Breast epithelium (tissue), 4 donors: ENCODE measurements around the gene PALLD. TPM values are rescaled to one million over a fixed set of nuclear protein-coding genes. Genes with fewer than 3 reads are reported as not detected.

Experiments used
- DNase-seq, 2 donors: peaks; one replicate each; pipeline ENCODE4 v3.0.0-alpha.2; 2019; ENCODE audit warnings: low spot score in 2 of 2
- H3K27ac ChIP-seq, 2 donors: fragments of 200-600 bp; sonication (generic) in 1 of 2; one replicate each; pipeline ENCODE4 v1.5.1; 2016 to 2019; ENCODE audit warnings: mild to moderate bottlenecking in 1 of 2
- H3K27me3 ChIP-seq, 2 donors: fragments of 200-600 bp; sonication (generic) in 1 of 2; one replicate each; pipeline versions ENCODE4 v1.5.1 to v1.6.0; 2017 to 2019; ENCODE audit warnings: control low read depth in 1 of 2, mild to moderate bottlenecking in 1 of 2
- H3K36me3 ChIP-seq: fragments of 200-600 bp; one replicate; pipeline ENCODE4 v1.5.1; 2019
- H3K4me1 ChIP-seq, 2 donors: fragments of 200-600 bp; sonication (generic); one replicate each; pipeline ENCODE4 v1.5.1; 2016 to 2019; ENCODE audit warnings: control low read depth in 1 of 2
- H3K4me3 ChIP-seq, 3 donors: fragments of 200-600 bp; sonication (generic); 1 replicate in 2 of 3; 2 replicates in 1 of 3; pipeline ENCODE4 v1.5.1; 2016 to 2019; ENCODE audit warnings: mild to moderate bottlenecking in 3 of 3, moderate library complexity in 2 of 3
- H3K9me3 ChIP-seq, 2 donors: fragments of 200-600 bp; sonication (generic) in 1 of 2; one replicate each; pipeline ENCODE4 v1.5.1; 2016 to 2019; ENCODE audit warnings: control low read depth in 1 of 2
- POLR2A ChIP-seq: fragments of 450-650 bp; IDR thresholded peaks from one replicate; pipeline ENCODE4 v1.6.1; 2016; ENCODE audit warnings: antibody characterized with exemption, mild to moderate bottlenecking, moderate library complexity
- POLR2AphosphoS5 ChIP-seq, 3 donors: sonication (generic); formaldehyde crosslinking; IDR thresholded peaks; one replicate each; pipeline ENCODE4 v1.6.1; 2017; ENCODE audit warnings: antibody characterized with exemption in 3 of 3
- intact Hi-C: fragments of 100-400 bp; cut with DNase I; formaldehyde crosslinking; loops from one replicate; pipeline ENCODE4 v1.15.1; 2023; ENCODE audit warnings: low total_unique reads
- total RNA-seq, 3 donors: library from RNA; depleted of rRNA; stranded (reverse); fragments of >200 nt; gene quantifications; one replicate each; pipeline ENCODE4 v1.1.0, GENCODE V29; 2016
- TF ChIP-seq, protein P1 (sequence below), 3 donors: fragments of 450-650 bp; IDR thresholded peaks; one replicate each; pipeline ENCODE4 v1.5.1; 2016 to 2017; ENCODE audit warnings: antibody characterized with exemption in 3 of 3, mild to moderate bottlenecking in 3 of 3, moderate library complexity in 3 of 3

Gene PALLD
- total RNA-seq, 3 donors from 2014 or later, result 96.0 to 186 (median 174) TPM

GRCh38 chr4:168737806-168738172, 240.9 kb downstream of the PALLD start:
- TF ChIP-seq, protein P1, sequence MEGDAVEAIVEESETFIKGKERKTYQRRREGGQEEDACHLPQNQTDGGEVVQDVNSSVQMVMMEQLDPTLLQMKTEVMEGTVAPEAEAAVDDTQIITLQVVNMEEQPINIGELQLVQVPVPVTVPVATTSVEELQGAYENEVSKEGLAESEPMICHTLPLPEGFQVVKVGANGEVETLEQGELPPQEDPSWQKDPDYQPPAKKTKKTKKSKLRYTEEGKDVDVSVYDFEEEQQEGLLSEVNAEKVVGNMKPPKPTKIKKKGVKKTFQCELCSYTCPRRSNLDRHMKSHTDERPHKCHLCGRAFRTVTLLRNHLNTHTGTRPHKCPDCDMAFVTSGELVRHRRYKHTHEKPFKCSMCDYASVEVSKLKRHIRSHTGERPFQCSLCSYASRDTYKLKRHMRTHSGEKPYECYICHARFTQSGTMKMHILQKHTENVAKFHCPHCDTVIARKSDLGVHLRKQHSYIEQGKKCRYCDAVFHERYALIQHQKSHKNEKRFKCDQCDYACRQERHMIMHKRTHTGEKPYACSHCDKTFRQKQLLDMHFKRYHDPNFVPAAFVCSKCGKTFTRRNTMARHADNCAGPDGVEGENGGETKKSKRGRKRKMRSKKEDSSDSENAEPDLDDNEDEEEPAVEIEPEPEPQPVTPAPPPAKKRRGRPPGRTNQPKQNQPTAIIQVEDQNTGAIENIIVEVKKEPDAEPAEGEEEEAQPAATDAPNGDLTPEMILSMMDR (IDR thresholded peaks at IDR 0.05), result no peak
- TF ChIP-seq POLR2A (no peak), POLR2AphosphoS5 (IDR thresholded peaks at IDR 0.05) (no peak)
- peak overlapping the region in 1 of 2 donors; percentile 27 for H3K27ac ChIP-seq
- no peak for DNase-seq
- H3K27me3 ChIP-seq, result no peaks in the 10 kb centered on the region
- H3K9me3 ChIP-seq, result no peaks in the 10 kb centered on the region
- no peaks in the 10 kb centered on the region for H3K36me3 ChIP-seq
- intact Hi-C loops, result no loop called here
- H3K4me1 ChIP-seq, result no peaks in the 10 kb centered on the region
- H3K4me3 ChIP-seq, result no peak overlapping the region

GRCh38 chr4:168739886-168740285, 243.0 kb downstream of the PALLD start:
- H3K27ac ChIP-seq, result no peak overlapping the region
- H3K27me3 ChIP-seq, result no peaks in the 10 kb centered on the region
- DNase-seq, result no peak
- H3K36me3 ChIP-seq, result no peaks in the 10 kb centered on the region
- H3K4me3 ChIP-seq, result no peak overlapping the region
- intact Hi-C loops, result no loop called here
- peaks cover 0 to 6% of the 10 kb centered on the region in 2 donors for H3K4me1 ChIP-seq
- TF ChIP-seq POLR2AphosphoS5 (IDR thresholded peaks at IDR 0.05) (no peak), POLR2A (no peak)
- TF ChIP-seq, protein P1 (IDR thresholded peaks at IDR 0.05), result no peak
- H3K9me3 ChIP-seq, result no peaks in the 10 kb centered on the region

- intact Hi-C loops, result no loop called here
- H3K4me1 ChIP-seq, result peaks cover 0 to 6% of the 10 kb centered on the region in 2 donors
- H3K27me3 ChIP-seq, result no peaks in the 10 kb centered on the region
- no peak overlapping the region for H3K27ac ChIP-seq
- no peak for TF ChIP-seq POLR2A
- no peak for TF ChIP-seq POLR2AphosphoS5 (IDR thresholded peaks at IDR 0.05)
- TF ChIP-seq, protein P1 (IDR thresholded peaks at IDR 0.05), result no peak
- H3K36me3 ChIP-seq, result no peaks in the 10 kb centered on the region
- DNase-seq, result no peak
- no peak overlapping the region for H3K4me3 ChIP-seq
- H3K9me3 ChIP-seq, result no peaks in the 10 kb centered on the region
Measured at GRCh38 chr4:168740691-168741090, 243.8 kb downstream of the PALLD start.

- Histone ChIP-seq H3K4me3 (no peak overlapping the region), H3K9me3 (no peaks in the 10 kb centered on the region), H3K4me1 (peaks cover 0 to 6% of the 10 kb centered on the region in 2 donors), H3K27me3 (no peaks in the 10 kb centered on the region), H3K36me3 (no peaks in the 10 kb centered on the region), H3K27ac (no peak overlapping the region)
- no peak for DNase-seq
- intact Hi-C loops, result no loop called here
- TF ChIP-seq POLR2AphosphoS5 (IDR thresholded peaks at IDR 0.05) (no peak), POLR2A (no peak)
- TF ChIP-seq, protein P1 (IDR thresholded peaks at IDR 0.05), result no peak
Measured at GRCh38 chr4:168741281-168742173, 244.7 kb downstream of the PALLD start.

DNA sequence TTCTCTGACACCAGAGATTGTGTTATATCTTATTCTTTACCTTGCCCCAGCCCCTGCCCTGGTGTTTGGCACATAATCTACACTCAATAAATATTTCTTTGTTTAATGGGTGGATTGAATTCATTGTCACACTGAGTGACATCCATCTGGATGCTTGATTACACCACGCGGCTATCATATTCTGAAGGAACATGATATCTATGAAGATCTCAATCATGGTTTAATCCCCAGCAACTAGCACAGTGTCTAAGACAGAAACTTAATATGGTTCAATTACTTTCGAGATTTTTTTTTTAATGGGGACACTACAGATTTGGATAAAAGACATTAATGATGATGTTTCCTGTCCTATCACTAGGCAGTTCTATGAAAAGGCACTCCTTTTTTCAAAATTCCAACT, 246.3 kb downstream of the PALLD start:
- intact Hi-C loops, result no loop called here
- H3K27me3 ChIP-seq, result no peaks in the 10 kb centered on the region
- H3K27ac ChIP-seq, result no peak overlapping the region
- no peak for DNase-seq
- no peak for TF ChIP-seq POLR2A
- TF ChIP-seq, protein P1 (IDR thresholded peaks at IDR 0.05), result no peak
- TF ChIP-seq POLR2AphosphoS5 (IDR thresholded peaks at IDR 0.05), result no peak
- no peaks in the 10 kb centered on the region for H3K36me3 ChIP-seq
- H3K9me3 ChIP-seq, result no peaks in the 10 kb centered on the region
- peaks cover 0 to 6% of the 10 kb centered on the region in 2 donors for H3K4me1 ChIP-seq
- no peak overlapping the region for H3K4me3 ChIP-seq
